Measurements from ENCODE around the gene RPS27. TPM values are rescaled to one million over a fixed set of nuclear protein-coding genes. Genes with fewer than 3 reads are reported as not detected.

Gene RPS27
- polyA plus RNA-seq, 1 of the 3 experiments (the other 2 are of a cell fraction): 7,060 TPM

GRCh38 chr1:153991806-153992205 is 1.2 kb downstream of the RPS27 start:
- CTCF ChIA-PET: interaction anchor here (2.6 to 3.3 kb wide), 2 partner anchors 45 to 314 kb away, joined by 11 to 12 read pairs; partner anchors contain the start of gene DENND4B
- H3K27me3 ChIP-seq (ENCODE audit: insufficient read depth): no peaks in the 10 kb centered on the region
- no peaks in the 10 kb centered on the region for H3K9me3 ChIP-seq
- H3F3A ChIP-seq (replicated peaks; ENCODE audit: insufficient read depth): peaks cover 57% of the 10 kb centered on the region
- 90% methylated on average over 2 of the region's 2 CpGs for WGBS (ENCODE audit: low lambda C conversion rate)
- H3K4me2 ChIP-seq: peak overlapping the region; percentile 83
- peak overlapping the region; percentile 92 for H3K9ac ChIP-seq
- TF ChIP-seq CTCF (IDR thresholded peaks at IDR 0.05): no peak
- TF ChIP-seq TEAD4 (IDR thresholded peaks at IDR 0.05; ENCODE audit: borderline replicate concordance, insufficient read depth): no peak
- TF ChIP-seq CHD2 (IDR thresholded peaks at IDR 0.05; ENCODE audit: low read length, partially characterized antibody): no peak
- no peak for TF ChIP-seq TAF1 (IDR thresholded peaks at IDR 0.05; ENCODE audit: borderline replicate concordance, low read depth, low read length)
- no peak for TF ChIP-seq RFX5 (IDR thresholded peaks at IDR 0.05; ENCODE audit: low read length)
- no peak for TF ChIP-seq ELF1 (IDR thresholded peaks at IDR 0.05)
- no peak for TF ChIP-seq EZH2phosphoT487 (IDR thresholded peaks at IDR 0.05; ENCODE audit: borderline replicate concordance, low read depth)
- no peak for TF ChIP-seq RAD21 (IDR thresholded peaks at IDR 0.05; ENCODE audit: low read length)
- no peak for TF ChIP-seq IRF3 (IDR thresholded peaks at IDR 0.05; ENCODE audit: low read depth, low read length)
- TF ChIP-seq MXI1 (IDR thresholded peaks at IDR 0.05; ENCODE audit: low read depth, low read length): no peak
- TF ChIP-seq NRF1 (IDR thresholded peaks at IDR 0.05; ENCODE audit: low read depth, low read length): no peak
- TF ChIP-seq YY1 (IDR thresholded peaks at IDR 0.05; ENCODE audit: low read depth): no peak
- H3K9me2 ChIP-seq: no peaks in the 10 kb centered on the region
- peak overlapping the region; percentile 82 to 85 for H3K4me3 ChIP-seq (ENCODE audit: low read depth in 2 of 2, low read length in 1 of 2)
- no peak overlapping the region for H2AFZ ChIP-seq (ENCODE audit: low read depth)
- peaks cover 8% of the 10 kb centered on the region; the same call in 1 of the 2 replicates for H4K20me1 ChIP-seq (ENCODE audit: insufficient read depth)
- POLR2A ChIA-PET: interaction anchor here (0.9 to 2.5 kb wide), 5 partner anchors 9 to 208 kb away, joined by 4 to 59 read pairs (median 18); partner anchors contain the start of genes CREB3L4 and JTB
- H3K27ac ChIP-seq (ENCODE audit: low read depth in 2 of 2, low read length in 1 of 2): peak overlapping the region; percentile 79 to 92; a peak in 2 of 4 replicates
- H3K79me2 ChIP-seq (ENCODE audit: insufficient read depth): peaks cover 24% of the 10 kb centered on the region
- DNase-seq: no peak
- peaks cover 24 to 35% of the 10 kb centered on the region in 2 experiments for H3K36me3 ChIP-seq (replicated peaks in 1 of 2; ENCODE audit: control insufficient read depth in 1 of 2, insufficient read depth in 2 of 2, low read length in 1 of 2)
- peaks cover 19% of the 10 kb centered on the region in 2 experiments; a peak in 3 of 4 replicates for H3K4me1 ChIP-seq (ENCODE audit: control insufficient read depth in 1 of 2, insufficient read depth in 2 of 2, low read depth in 1 of 2, low read length in 1 of 2)

- H3K27me3 ChIP-seq (ENCODE audit: insufficient read depth): no peaks in the 10 kb centered on the region
- peaks cover 24% of the 10 kb centered on the region for H3K79me2 ChIP-seq (ENCODE audit: insufficient read depth)
- ChIA-PET POLR2A (interaction anchor here (0.6 kb wide), 1 partner anchor 119 kb away, joined by 3 read pairs; no protein-coding TSS in a partner anchor), CTCF (interaction anchor here (0.6 to 1.0 kb wide), 2 partner anchors 49 to 65 kb away, joined by 3 to 4 read pairs; partner anchors contain the start of gene DENND4B)
- no peaks in the 10 kb centered on the region for H3K9me2 ChIP-seq
- TF ChIP-seq POLR2AphosphoS5 (IDR thresholded peaks at IDR 0.05; ENCODE audit: low read depth, low read length) (0 out of 2 replicates have a peak, but pooled peaks have one; percentile 3), ZBTB33 (IDR thresholded peaks at IDR 0.05; ENCODE audit: borderline replicate concordance, low read depth) (no peak), NFIC (IDR thresholded peaks at IDR 0.05; ENCODE audit: borderline replicate concordance) (no peak)
- peaks cover 8% of the 10 kb centered on the region; the same call in 1 of the 2 replicates for H4K20me1 ChIP-seq (ENCODE audit: insufficient read depth)
- DNase-seq: no peak
- H2AFZ ChIP-seq (ENCODE audit: low read depth): no peak overlapping the region
- no peaks in the 10 kb centered on the region for H3K9me3 ChIP-seq
- H3K9ac ChIP-seq: no peak overlapping the region
- peaks cover 49% of the 10 kb centered on the region for H3F3A ChIP-seq (replicated peaks; ENCODE audit: insufficient read depth)
- H3K4me3 ChIP-seq (ENCODE audit: low read depth in 2 of 2, low read length in 1 of 2): no peak overlapping the region
- no peak overlapping the region for H3K4me2 ChIP-seq
- peaks cover 17% of the 10 kb centered on the region in 2 experiments; a peak in 3 of 4 replicates for H3K4me1 ChIP-seq (ENCODE audit: control insufficient read depth in 1 of 2, insufficient read depth in 2 of 2, low read depth in 1 of 2, low read length in 1 of 2)
- H3K27ac ChIP-seq (ENCODE audit: low read depth in 2 of 2, low read length in 1 of 2): no peak overlapping the region
- H3K36me3 ChIP-seq (replicated peaks in 1 of 2; ENCODE audit: control insufficient read depth in 1 of 2, insufficient read depth in 2 of 2, low read length in 1 of 2): peaks cover 24 to 35% of the 10 kb centered on the region in 2 experiments
- 99% methylated on average over 3 of the region's 3 CpGs for WGBS (ENCODE audit: low lambda C conversion rate)
These were observed 4.6 kb downstream of the RPS27 start for GRCh38 chr1:153995202-153995601.
